Activated B cell treated with CpG ODN at 0.5 μM for 24 hours (primary cell): ENCODE results near the gene REG3G. TPM values are rescaled to one million over a fixed set of nuclear protein-coding genes. Genes with fewer than 3 reads are reported as not detected.

Experiments used
- ATAC-seq: fragments of 200-7000 bp; cut with Tn5 transposase; one replicate; pipeline ENCODE4 v1.10.0; 2021; ENCODE audit warnings: low read depth, mild to moderate bottlenecking, moderate library complexity
- CTCF ChIA-PET: fragments of 350-600 bp; sonication (Branson Sonifier 250); formaldehyde crosslinking; loops from one replicate; lab custom pipeline; 2021; ENCODE audit warnings: antibody characterized with exemption; lab: Charles Lee
- POLR2A ChIA-PET: fragments of 350-600 bp; sonication (Branson Sonifier 250); formaldehyde crosslinking; loops from one replicate; lab custom pipeline; 2021; ENCODE audit warnings: antibody characterized with exemption; lab: Charles Lee
- DNase-seq: peaks from one replicate; pipeline ENCODE4 v3.0.0; 2022
- H3K27ac Mint-ChIP-seq: one replicate; pipeline ENCODE4 v1.8.0; 2020; ENCODE audit warnings: mixed read lengths
- H3K27me3 Mint-ChIP-seq: one replicate; pipeline ENCODE4 v1.8.0; 2021; ENCODE audit warnings: mixed read lengths
- H3K36me3 Mint-ChIP-seq: one replicate; pipeline ENCODE4 v1.8.0; 2021; ENCODE audit warnings: low read depth, mixed read lengths
- H3K4me1 Mint-ChIP-seq: one replicate; pipeline ENCODE4 v1.8.0; 2021; ENCODE audit warnings: mixed read lengths
- H3K4me3 Mint-ChIP-seq: one replicate; pipeline ENCODE4 v1.8.0; 2020; ENCODE audit warnings: mild to moderate bottlenecking, mixed read lengths
- H3K9me3 Mint-ChIP-seq: one replicate; pipeline ENCODE4 v1.8.0; 2020; ENCODE audit warnings: mixed read lengths
- intact Hi-C: fragments of 100-400 bp; cut with micrococcal nuclease; formaldehyde crosslinking; loops from one replicate; pipeline ENCODE4 v1.15.1; 2024
- total RNA-seq: library from RNA; stranded (reverse); gene quantifications from 2 replicates; pipeline ENCODE4 v1.2.3, GENCODE V29; 2022
- TF ChIP-seq, protein P1 (sequence below): fragments of 200-600 bp; IDR thresholded peaks from one replicate; pipeline ENCODE4 v1.8.0; 2022; ENCODE audit warnings: antibody characterized with exemption, mild to moderate bottlenecking

The REG3G gene
- total RNA-seq, 1 donor from 2014 or later: not detected

DNA sequence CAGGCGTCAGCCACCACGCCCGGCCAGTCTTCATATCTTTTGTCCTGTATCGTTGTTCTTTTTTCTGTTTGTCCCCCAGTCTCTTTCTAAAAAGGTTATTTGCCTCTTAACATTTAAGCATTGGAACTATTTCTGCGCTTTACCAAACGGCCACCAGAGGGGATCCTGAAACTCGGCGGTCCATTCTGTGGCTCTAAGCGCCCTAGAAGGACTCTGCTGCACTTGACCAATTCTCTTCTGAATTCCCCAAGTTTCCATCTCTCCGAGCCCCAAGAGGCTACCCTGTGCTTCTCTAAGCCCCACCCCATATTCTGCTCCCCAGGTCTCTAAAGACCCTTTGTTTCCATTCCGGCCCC lies 33.1 kb upstream of the REG3G start:
- Mint-ChIP-seq H3K27ac (no peak overlapping the region), H3K4me1 (peaks cover 12% of the 10 kb centered on the region), H3K36me3 (no peaks in the 10 kb centered on the region), H3K9me3 (no peaks in the 10 kb centered on the region), H3K4me3 (peak overlapping the region; percentile 16), H3K27me3 (peaks cover 30% of the 10 kb centered on the region)
- intact Hi-C loops: loop anchor here (10.0 kb wide), 1 partner anchor 318 kb away; no protein-coding TSS in a partner anchor
- POLR2A ChIA-PET: no interaction called here
- CTCF ChIA-PET: no interaction called here
- TF ChIP-seq, protein P1, sequence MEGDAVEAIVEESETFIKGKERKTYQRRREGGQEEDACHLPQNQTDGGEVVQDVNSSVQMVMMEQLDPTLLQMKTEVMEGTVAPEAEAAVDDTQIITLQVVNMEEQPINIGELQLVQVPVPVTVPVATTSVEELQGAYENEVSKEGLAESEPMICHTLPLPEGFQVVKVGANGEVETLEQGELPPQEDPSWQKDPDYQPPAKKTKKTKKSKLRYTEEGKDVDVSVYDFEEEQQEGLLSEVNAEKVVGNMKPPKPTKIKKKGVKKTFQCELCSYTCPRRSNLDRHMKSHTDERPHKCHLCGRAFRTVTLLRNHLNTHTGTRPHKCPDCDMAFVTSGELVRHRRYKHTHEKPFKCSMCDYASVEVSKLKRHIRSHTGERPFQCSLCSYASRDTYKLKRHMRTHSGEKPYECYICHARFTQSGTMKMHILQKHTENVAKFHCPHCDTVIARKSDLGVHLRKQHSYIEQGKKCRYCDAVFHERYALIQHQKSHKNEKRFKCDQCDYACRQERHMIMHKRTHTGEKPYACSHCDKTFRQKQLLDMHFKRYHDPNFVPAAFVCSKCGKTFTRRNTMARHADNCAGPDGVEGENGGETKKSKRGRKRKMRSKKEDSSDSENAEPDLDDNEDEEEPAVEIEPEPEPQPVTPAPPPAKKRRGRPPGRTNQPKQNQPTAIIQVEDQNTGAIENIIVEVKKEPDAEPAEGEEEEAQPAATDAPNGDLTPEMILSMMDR: no peak
- DNase-seq (no peak), ATAC-seq (no peak)

DNA sequence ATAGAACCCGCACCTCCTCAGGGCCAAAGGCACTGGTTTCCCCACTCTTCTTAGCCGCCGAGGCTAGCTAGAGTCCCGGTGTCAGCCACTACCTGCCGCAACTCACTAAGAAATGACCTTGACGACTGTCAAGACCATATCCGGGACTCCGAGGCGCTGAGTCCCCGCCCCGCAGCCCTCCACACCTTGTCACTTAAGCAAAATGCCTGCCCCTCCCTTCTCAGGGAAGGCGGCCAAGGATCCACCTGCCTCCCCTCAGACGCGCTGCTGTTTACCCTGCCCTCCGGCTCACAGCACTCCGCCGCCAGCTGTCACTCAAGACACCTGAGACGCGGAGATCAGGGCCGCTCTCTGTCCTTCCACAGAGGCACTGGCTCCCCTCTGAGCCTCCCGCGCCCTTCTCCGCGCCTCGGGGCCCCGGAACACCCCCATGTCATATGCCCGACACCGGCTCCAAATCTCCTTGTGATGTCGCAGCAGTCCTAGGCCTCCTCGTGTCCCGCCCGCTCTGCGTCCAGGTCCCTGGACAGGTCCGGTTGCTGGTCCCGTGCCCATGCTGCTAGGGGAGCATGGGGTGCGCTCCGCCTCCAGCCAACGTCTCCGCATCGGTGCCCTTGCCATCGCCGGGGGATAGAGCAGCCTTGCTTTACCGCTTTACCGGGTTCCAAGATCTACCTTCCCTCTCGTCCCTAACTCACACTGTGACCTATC lies 32.5 kb upstream of the REG3G start:
- Mint-ChIP-seq H3K36me3 (no peaks in the 10 kb centered on the region), H3K27me3 (peaks cover 30% of the 10 kb centered on the region), H3K9me3 (no peaks in the 10 kb centered on the region), H3K4me3 (peak overlapping the region; percentile 16), H3K4me1 (peaks cover 12% of the 10 kb centered on the region), H3K27ac (no peak overlapping the region)
- CTCF ChIA-PET: no interaction called here
- ATAC-seq (no peak), DNase-seq (no peak)
- POLR2A ChIA-PET: no interaction called here
- TF ChIP-seq, protein P1: no peak
- intact Hi-C loops: loop anchor here (10.0 kb wide), 1 partner anchor 318 kb away; no protein-coding TSS in a partner anchor

DNA sequence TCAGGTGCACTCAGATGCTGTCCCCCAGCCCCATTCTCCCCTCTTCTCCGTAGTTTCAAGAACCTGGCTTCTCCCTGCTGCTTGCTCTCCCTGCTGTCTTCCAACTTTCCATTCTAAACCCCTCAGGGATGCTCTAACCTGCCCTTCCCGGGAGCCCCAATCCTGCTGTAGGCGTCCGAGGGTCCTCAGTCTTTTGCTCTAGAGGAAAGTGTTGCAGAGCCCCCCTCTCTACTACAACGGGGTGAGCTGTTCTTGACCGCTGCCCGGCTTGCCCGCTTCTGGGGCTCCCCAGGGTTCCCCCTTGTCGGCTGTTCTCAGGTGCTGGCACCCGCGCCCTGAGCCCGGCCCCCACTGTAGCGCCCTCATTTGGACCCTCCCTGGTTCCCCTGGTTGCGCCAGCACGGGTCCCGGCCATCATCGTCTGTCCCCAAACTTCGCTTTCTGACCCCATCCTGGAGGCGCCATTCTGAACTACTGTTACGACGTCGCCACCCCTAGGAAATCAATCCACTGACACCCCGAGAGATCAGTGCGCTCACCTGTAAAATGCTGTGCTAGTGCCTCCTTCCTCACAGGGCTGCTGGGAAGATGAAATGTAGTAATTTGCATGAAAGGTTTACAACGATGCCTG lies 31.9 kb upstream of the REG3G start:
- POLR2A ChIA-PET: no interaction called here
- intact Hi-C loops: loop anchor here (10.0 kb wide), 1 partner anchor 319 kb away; no protein-coding TSS in a partner anchor
- CTCF ChIA-PET: no interaction called here
- Mint-ChIP-seq H3K27me3 (peaks cover 30% of the 10 kb centered on the region), H3K27ac (no peak overlapping the region), H3K9me3 (no peaks in the 10 kb centered on the region), H3K36me3 (no peaks in the 10 kb centered on the region), H3K4me1 (peaks cover 12% of the 10 kb centered on the region), H3K4me3 (no peak overlapping the region)
- TF ChIP-seq, protein P1: no peak
- ATAC-seq (no peak), DNase-seq (no peak)

DNA sequence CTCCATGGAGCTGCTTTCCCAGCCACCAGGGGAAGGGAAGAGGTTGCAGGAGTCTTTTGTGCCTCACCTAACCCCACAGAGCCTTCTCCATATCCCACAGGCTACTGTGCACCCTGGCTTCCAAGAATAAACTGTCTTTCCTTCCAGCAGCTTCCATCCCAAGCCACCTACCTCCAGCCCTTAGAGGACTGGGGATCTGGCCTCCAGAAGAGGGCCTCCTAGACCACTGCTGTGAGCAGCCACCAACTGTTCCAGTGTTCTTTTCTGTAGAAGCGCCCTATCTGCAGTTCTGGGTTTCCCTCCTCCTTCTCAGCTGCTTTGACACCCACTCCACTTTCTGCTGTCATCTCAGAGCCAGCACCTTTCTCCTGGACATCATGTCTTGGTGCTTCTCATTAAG lies 30.7 kb upstream of the REG3G start:
- H3K36me3 Mint-ChIP-seq: no peaks in the 10 kb centered on the region
- POLR2A ChIA-PET: no interaction called here
- no peak for ATAC-seq
- intact Hi-C loops: loop anchor here (10.0 kb wide), 1 partner anchor 320 kb away; no protein-coding TSS in a partner anchor
- peaks cover 30% of the 10 kb centered on the region for H3K27me3 Mint-ChIP-seq
- H3K27ac Mint-ChIP-seq: no peak overlapping the region
- TF ChIP-seq, protein P1: no peak
- peaks cover 12% of the 10 kb centered on the region for H3K4me1 Mint-ChIP-seq
- no peaks in the 10 kb centered on the region for H3K9me3 Mint-ChIP-seq
- DNase-seq: no peak
- CTCF ChIA-PET: no interaction called here
- H3K4me3 Mint-ChIP-seq: no peak overlapping the region

DNA sequence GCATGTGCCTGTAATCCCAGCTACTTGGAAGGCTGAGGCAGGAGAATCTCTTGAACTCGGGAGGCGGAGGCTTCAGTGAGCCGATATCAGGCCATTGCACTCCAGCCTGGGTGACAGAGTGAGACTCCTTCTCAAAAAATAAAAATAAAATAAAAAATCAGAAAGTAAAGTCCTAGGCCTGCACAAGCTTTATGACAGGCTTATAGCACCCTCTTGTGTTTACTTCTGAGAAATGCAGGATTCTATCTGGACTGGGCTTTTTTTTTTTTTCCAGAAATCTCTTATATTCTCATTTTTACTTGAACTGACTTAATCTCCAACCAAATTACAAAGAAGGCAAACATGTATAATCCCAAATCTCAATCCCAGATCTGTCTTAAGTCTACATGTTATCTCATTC lies 26.1 kb upstream of the REG3G start:
- no peaks in the 10 kb centered on the region for H3K9me3 Mint-ChIP-seq
- ATAC-seq: no peak
- no peak overlapping the region for H3K4me3 Mint-ChIP-seq
- no peaks in the 10 kb centered on the region for H3K36me3 Mint-ChIP-seq
- H3K4me1 Mint-ChIP-seq: no peaks in the 10 kb centered on the region
- ChIA-PET POLR2A (no interaction called here), CTCF (no interaction called here)
- peaks cover 5% of the 10 kb centered on the region for H3K27me3 Mint-ChIP-seq
- H3K27ac Mint-ChIP-seq: no peak overlapping the region
- TF ChIP-seq, protein P1: no peak
- no peak for DNase-seq
- intact Hi-C loops: loop anchor here (10.0 kb wide), 1 partner anchor 325 kb away; no protein-coding TSS in a partner anchor
